ENCODE measurements around the gene STK39. TPM values are rescaled to one million over a fixed set of nuclear protein-coding genes. Genes with fewer than 3 reads are reported as not detected.

STK39 gene
- total and polyA plus RNA-seq, 9 of the 15 experiments (the other 6 are each of a cell fraction or from before 2014, with no cell fraction given): 0.19 to 0.76 (median 0.51) TPM

GRCh38 chr2:167940734-167941507, 306.5 kb downstream of the STK39 start (continued):
- TF ChIP-seq E2F1 (CRISPR knock-in tag; IDR thresholded peaks at IDR 0.05): peak; percentile 32
- TF ChIP-seq RHOXF2B (CRISPR knock-in tag; conservative IDR thresholded peaks at IDR 0.05): no peak
- TF ChIP-seq MAFK (IDR thresholded peaks at IDR 0.05; ENCODE audit: low read length): no peak
- no peak for TF ChIP-seq ZNF263 (CRISPR knock-in tag; IDR thresholded peaks at IDR 0.05; ENCODE audit: borderline replicate concordance)
- peak; percentile 99 for TF ChIP-seq KDM5B (IDR thresholded peaks at IDR 0.05; ENCODE audit: insufficient replicate concordance, low read depth, low read length)
- 0 out of 2 replicates have a peak, but pooled peaks have one; percentile 16 for TF ChIP-seq TEAD2 (tag; IDR thresholded peaks at IDR 0.05)
- no peak for TF ChIP-seq ZNF785 (CRISPR knock-in tag; IDR thresholded peaks at IDR 0.05)
- TF ChIP-seq HDAC3 (IDR thresholded peaks at IDR 0.05; ENCODE audit: borderline replicate concordance, partially characterized antibody): peak; percentile 71
- TF ChIP-seq ATF4 (CRISPR knock-in tag; IDR thresholded peaks at IDR 0.05): 0 out of 2 replicates have a peak, but pooled peaks have one; percentile 39
- peak in 1 of 2 experiments; percentile 7; a peak in 1 of 4 replicates for TF ChIP-seq FOXK2 (conservative IDR thresholded peaks at IDR 0.05 in 1 of 2, IDR thresholded peaks at IDR 0.05 in 1 of 2; ENCODE audit: low read depth in 2 of 2)
- TF ChIP-seq MCM3 (IDR thresholded peaks at IDR 0.05): no peak
- TF ChIP-seq NR4A1 (CRISPR knock-in tag; IDR thresholded peaks at IDR 0.05): no peak
- no peak for TF ChIP-seq NR4A1 (tag; IDR thresholded peaks at IDR 0.05)
- TF ChIP-seq PKNOX1 (IDR thresholded peaks at IDR 0.05): no peak
- no peak for TF ChIP-seq GABPB2 (CRISPR knock-in tag; conservative IDR thresholded peaks at IDR 0.05)
- no peak for TF ChIP-seq TAF15 (IDR thresholded peaks at IDR 0.05; ENCODE audit: low read depth, low read length)
- TF ChIP-seq ZBTB8A (IDR thresholded peaks at IDR 0.05; ENCODE audit: partially characterized antibody): no peak
- no peak for TF ChIP-seq POLR3G (IDR thresholded peaks at IDR 0.05; ENCODE audit: extremely low read depth, insufficient read length, insufficient replicate concordance)
- no peak for TF ChIP-seq PREB (CRISPR knock-in tag; IDR thresholded peaks at IDR 0.05)
- TF ChIP-seq ARID1B (IDR thresholded peaks at IDR 0.05): peak; percentile 6; the same call in 1 of the 2 replicates
- TF ChIP-seq FUS (optimal IDR thresholded peaks at IDR 0.05; ENCODE audit: low read depth, low read length): no peak
- TF ChIP-seq RBM39 (optimal IDR thresholded peaks at IDR 0.05; ENCODE audit: low read depth, low read length): no peak

Data from K562 (cell line).